ENCODE results near the gene C3orf62.

C3orf62 gene

DNA sequence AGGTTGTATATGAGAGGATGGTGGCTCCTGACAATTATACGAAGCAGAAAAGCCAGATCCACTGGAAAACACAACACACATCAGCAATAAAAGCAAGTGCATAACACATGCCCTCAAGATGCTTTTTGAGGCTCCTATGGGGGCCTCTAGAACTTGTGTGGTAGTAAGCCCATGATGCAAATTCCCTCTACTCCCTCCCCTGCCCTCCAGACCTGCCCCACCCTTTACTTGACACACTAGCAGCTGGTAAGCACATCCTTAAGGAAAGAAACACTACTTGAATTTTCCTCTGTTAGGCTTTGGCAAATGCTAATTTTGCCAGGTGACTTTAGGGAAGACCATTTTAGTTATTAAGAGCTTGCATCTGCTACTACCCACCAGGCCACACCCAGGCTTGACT, 33.6 kb upstream of the C3orf62 start:
- DNase-seq (ENCODE audit: extremely low read depth, insufficient read length): no peak
- no peak overlapping the region for H3K4me3 ChIP-seq (replicated peaks; ENCODE audit: low read depth, low read length)
- H3K36me3 ChIP-seq (ENCODE audit: control insufficient read depth, insufficient read depth, low read length): peaks cover 21% of the 10 kb centered on the region
- TF ChIP-seq, protein P1, sequence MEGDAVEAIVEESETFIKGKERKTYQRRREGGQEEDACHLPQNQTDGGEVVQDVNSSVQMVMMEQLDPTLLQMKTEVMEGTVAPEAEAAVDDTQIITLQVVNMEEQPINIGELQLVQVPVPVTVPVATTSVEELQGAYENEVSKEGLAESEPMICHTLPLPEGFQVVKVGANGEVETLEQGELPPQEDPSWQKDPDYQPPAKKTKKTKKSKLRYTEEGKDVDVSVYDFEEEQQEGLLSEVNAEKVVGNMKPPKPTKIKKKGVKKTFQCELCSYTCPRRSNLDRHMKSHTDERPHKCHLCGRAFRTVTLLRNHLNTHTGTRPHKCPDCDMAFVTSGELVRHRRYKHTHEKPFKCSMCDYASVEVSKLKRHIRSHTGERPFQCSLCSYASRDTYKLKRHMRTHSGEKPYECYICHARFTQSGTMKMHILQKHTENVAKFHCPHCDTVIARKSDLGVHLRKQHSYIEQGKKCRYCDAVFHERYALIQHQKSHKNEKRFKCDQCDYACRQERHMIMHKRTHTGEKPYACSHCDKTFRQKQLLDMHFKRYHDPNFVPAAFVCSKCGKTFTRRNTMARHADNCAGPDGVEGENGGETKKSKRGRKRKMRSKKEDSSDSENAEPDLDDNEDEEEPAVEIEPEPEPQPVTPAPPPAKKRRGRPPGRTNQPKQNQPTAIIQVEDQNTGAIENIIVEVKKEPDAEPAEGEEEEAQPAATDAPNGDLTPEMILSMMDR (IDR thresholded peaks at IDR 0.05; ENCODE audit: insufficient read depth, low read length, poor library complexity, severe bottlenecking): no peak
- no peaks in the 10 kb centered on the region for H3K27me3 ChIP-seq (replicated peaks; ENCODE audit: control insufficient read depth, insufficient read depth, low read length)

DNA sequence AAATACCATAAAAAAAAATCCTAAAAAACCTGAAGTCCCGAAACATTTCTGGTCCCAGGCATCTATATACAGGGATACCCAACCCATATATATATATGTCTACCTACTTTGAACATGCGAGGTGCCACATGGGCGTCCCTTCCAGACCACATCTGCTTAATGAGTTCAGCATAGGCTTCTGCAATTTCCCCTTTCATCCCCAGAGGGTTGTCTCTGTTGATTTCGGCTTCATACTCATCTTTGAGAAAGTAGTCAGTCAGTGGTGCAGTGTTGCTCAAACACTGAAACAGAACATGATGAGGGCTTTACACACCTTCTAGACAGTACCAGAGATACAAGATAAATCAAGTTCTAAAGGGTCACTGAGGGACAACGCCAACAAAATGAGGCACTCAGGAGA, 28.6 kb upstream of the C3orf62 start:
- TF ChIP-seq, protein P1 (IDR thresholded peaks at IDR 0.05; ENCODE audit: insufficient read depth, low read length, poor library complexity, severe bottlenecking): no peak

DNA sequence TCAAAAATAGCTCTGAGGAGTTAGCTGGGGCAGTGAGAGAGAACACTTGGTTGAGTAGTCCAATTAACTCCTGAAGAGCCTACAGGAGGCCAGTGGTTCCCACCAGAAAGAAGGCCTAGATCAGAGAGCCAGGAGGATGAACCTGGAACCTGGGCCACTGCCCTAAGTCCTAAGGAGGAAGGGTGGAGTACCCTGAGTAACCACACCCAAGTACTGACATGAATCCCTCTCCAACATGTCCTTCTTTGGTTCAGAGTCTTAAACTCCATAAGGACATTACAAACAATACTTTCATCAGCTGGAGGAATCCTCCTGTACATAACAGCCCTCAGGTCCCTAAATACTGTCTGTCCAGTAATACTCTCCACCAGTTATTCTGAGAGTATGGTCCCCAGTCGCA, 25.6 kb upstream of the C3orf62 start:
- DNase-seq (ENCODE audit: extremely low read depth, insufficient read length): no peak
- no peaks in the 10 kb centered on the region for H3K27me3 ChIP-seq (replicated peaks; ENCODE audit: control insufficient read depth, insufficient read depth, low read length)
- H3K4me3 ChIP-seq (replicated peaks; ENCODE audit: low read depth, low read length): no peak overlapping the region
- TF ChIP-seq, protein P1 (IDR thresholded peaks at IDR 0.05; ENCODE audit: insufficient read depth, low read length, poor library complexity, severe bottlenecking): no peak
- peaks cover 33% of the 10 kb centered on the region for H3K36me3 ChIP-seq (ENCODE audit: control insufficient read depth, insufficient read depth, low read length)

More for the DNA sequence above, 28.6 kb upstream of the C3orf62 start:
- Histone ChIP-seq H3K36me3 (ENCODE audit: control insufficient read depth, insufficient read depth, low read length) (peaks cover 21% of the 10 kb centered on the region), H3K27me3 (replicated peaks; ENCODE audit: control insufficient read depth, insufficient read depth, low read length) (no peaks in the 10 kb centered on the region), H3K4me3 (replicated peaks; ENCODE audit: low read depth, low read length) (no peak overlapping the region)
- DNase-seq (ENCODE audit: extremely low read depth, insufficient read length): no peak

DNA sequence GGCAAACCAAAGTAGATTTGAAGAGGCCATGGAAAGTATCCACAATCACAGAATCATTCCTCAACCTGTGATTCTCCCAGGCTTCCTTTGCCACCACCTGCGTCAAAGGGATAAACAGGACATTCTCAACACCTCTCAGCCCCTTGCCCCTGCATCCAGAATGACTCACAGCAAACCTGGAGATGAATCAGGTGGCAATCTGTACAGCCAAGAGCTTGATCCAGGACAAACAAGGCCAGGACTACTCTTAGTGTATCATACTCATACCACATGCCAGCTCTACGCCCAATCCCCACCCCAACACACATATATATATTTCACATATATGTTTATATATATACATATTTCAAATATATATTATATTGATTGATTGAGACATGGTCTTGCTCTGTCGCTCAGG, 23.6 kb upstream of the C3orf62 start:
- H3K4me3 ChIP-seq (replicated peaks; ENCODE audit: low read depth, low read length): no peak overlapping the region
- DNase-seq (ENCODE audit: extremely low read depth, insufficient read length): no peak
- TF ChIP-seq, protein P1 (IDR thresholded peaks at IDR 0.05; ENCODE audit: insufficient read depth, low read length, poor library complexity, severe bottlenecking): no peak
- peaks cover 34% of the 10 kb centered on the region for H3K36me3 ChIP-seq (ENCODE audit: control insufficient read depth, insufficient read depth, low read length)
- no peaks in the 10 kb centered on the region for H3K27me3 ChIP-seq (replicated peaks; ENCODE audit: control insufficient read depth, insufficient read depth, low read length)

DNA sequence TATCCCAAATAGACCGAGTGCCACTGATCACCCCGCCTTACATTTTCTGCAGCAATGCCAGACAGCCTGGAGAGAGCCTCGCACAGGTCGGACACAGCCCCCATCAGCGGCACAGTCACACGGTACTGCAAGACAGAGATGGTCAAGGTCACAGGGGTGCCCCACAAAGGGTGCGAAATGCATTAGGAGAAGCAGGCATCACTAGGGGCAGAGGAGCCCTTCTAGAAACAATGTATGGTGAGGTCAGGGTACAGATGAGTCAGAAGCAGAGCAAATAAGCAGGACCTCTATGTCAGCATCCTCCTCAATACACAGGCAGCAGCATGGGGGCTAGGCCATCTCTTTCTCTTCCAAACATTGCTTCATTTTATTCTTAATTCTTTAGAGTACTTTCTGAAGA, 21.5 kb upstream of the C3orf62 start:
- Histone ChIP-seq H3K36me3 (ENCODE audit: control insufficient read depth, insufficient read depth, low read length) (peaks cover 36% of the 10 kb centered on the region), H3K27me3 (replicated peaks; ENCODE audit: control insufficient read depth, insufficient read depth, low read length) (no peaks in the 10 kb centered on the region), H3K4me3 (replicated peaks; ENCODE audit: low read depth, low read length) (no peak overlapping the region)
- TF ChIP-seq, protein P1 (IDR thresholded peaks at IDR 0.05; ENCODE audit: insufficient read depth, low read length, poor library complexity, severe bottlenecking): no peak
- no peak for DNase-seq (ENCODE audit: extremely low read depth, insufficient read length)

DNA sequence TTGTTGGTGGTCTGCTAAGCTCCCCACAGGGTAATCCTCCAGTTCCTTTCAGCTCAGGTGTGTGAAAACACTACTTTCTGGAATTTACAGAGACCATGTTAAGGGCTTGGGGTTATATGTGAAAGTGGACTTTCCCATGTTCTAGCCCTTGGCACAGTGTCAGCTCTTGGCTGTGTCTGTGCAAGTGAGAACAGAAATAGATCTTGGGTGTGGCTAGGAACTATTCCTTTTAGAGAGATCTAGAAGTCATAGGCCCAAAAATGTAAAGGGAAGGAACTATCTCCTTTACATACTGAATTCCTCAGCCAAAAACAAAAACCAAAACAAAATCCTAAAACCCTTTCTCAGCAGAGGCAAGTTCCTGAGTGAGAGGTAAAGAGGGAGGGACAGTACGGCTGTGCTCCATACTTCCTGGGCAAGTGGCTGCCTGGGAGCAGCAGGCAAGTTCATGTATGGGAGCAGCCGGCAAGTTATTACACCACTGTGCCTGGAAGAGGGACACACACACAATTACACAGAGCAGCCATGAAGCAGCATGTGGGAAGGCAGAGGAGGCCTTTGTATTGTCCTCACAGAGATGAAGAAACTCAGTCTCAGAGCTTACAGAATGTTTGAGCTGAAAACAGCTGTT, 19.9 kb upstream of the C3orf62 start:
- no peaks in the 10 kb centered on the region for H3K27me3 ChIP-seq (replicated peaks; ENCODE audit: control insufficient read depth, insufficient read depth, low read length)
- no peak for DNase-seq (ENCODE audit: extremely low read depth, insufficient read length)
- peaks cover 34% of the 10 kb centered on the region for H3K36me3 ChIP-seq (ENCODE audit: control insufficient read depth, insufficient read depth, low read length)
- TF ChIP-seq, protein P1 (IDR thresholded peaks at IDR 0.05; ENCODE audit: insufficient read depth, low read length, poor library complexity, severe bottlenecking): no peak
- no peak overlapping the region for H3K4me3 ChIP-seq (replicated peaks; ENCODE audit: low read depth, low read length)

Measured in GM06990 (cell line).